KMS-11 (cell line): ENCODE results near the gene SHH.

Source experiments
- H2AFZ ChIP-seq: fragments of 200-600 bp; sonication (generic); 2 replicates; pipeline ENCODE4 v1.6.1; 2016; ENCODE audit warnings: antibody characterized with exemption, mixed run types, low read depth
- H3K27ac ChIP-seq: fragments of 200-600 bp; sonication (generic); 2 replicates; pipeline ENCODE4 v1.6.1; 2016; ENCODE audit warnings: mild to moderate bottlenecking, mixed run types
- H3K27me3 ChIP-seq: fragments of 200-600 bp; sonication (generic); 2 replicates; pipeline ENCODE4 v1.6.1; 2017; ENCODE audit warnings: mild to moderate bottlenecking, low read depth, mixed run types, moderate library complexity; ENCODE audit not compliant: insufficient read depth
- H3K36me3 ChIP-seq: fragments of 200-600 bp; sonication (generic); 2 replicates; pipeline ENCODE4 v1.6.1; 2017; ENCODE audit warnings: mild to moderate bottlenecking, mixed run types; ENCODE audit not compliant: insufficient read depth
- H3K4me1 ChIP-seq: fragments of 200-600 bp; sonication (generic); 2 replicates; pipeline ENCODE4 v1.6.1; 2016; ENCODE audit warnings: mild to moderate bottlenecking, low read depth, mixed run types; ENCODE audit not compliant: poor library complexity, severe bottlenecking
- H3K4me2 ChIP-seq: fragments of 200-600 bp; sonication (generic); 2 replicates; pipeline ENCODE4 v1.7.0; 2016; ENCODE audit warnings: mild to moderate bottlenecking, mixed run types
- H3K4me3 ChIP-seq: fragments of 200-600 bp; sonication (generic); IDR thresholded peaks from 2 replicates; pipeline ENCODE4 v1.6.1; 2017; ENCODE audit warnings: low read depth, low read length, mixed read lengths; ENCODE audit not compliant: insufficient read depth
- H3K79me2 ChIP-seq: fragments of 200-600 bp; sonication (generic); 2 replicates; pipeline ENCODE4 v1.6.1; 2016; ENCODE audit warnings: low read depth, mixed run types; ENCODE audit not compliant: insufficient read depth
- H3K9ac ChIP-seq: fragments of 200-600 bp; sonication (generic); 2 replicates; pipeline ENCODE4 v1.6.1; 2016; ENCODE audit warnings: mild to moderate bottlenecking, mixed run types
- H4K20me1 ChIP-seq: fragments of 200-600 bp; sonication (generic); 2 replicates; pipeline ENCODE4 v1.6.1; 2016; ENCODE audit warnings: mild to moderate bottlenecking, mixed run types; ENCODE audit not compliant: insufficient read depth
- TF ChIP-seq, protein P1 (sequence below): fragments of 200-600 bp; sonication (generic); conservative IDR thresholded peaks from 2 replicates; pipeline ENCODE4 v1.6.1; 2017; ENCODE audit warnings: low read depth, mild to moderate bottlenecking, antibody characterized with exemption, low read length, moderate library complexity, mixed read lengths

The SHH gene

DNA sequence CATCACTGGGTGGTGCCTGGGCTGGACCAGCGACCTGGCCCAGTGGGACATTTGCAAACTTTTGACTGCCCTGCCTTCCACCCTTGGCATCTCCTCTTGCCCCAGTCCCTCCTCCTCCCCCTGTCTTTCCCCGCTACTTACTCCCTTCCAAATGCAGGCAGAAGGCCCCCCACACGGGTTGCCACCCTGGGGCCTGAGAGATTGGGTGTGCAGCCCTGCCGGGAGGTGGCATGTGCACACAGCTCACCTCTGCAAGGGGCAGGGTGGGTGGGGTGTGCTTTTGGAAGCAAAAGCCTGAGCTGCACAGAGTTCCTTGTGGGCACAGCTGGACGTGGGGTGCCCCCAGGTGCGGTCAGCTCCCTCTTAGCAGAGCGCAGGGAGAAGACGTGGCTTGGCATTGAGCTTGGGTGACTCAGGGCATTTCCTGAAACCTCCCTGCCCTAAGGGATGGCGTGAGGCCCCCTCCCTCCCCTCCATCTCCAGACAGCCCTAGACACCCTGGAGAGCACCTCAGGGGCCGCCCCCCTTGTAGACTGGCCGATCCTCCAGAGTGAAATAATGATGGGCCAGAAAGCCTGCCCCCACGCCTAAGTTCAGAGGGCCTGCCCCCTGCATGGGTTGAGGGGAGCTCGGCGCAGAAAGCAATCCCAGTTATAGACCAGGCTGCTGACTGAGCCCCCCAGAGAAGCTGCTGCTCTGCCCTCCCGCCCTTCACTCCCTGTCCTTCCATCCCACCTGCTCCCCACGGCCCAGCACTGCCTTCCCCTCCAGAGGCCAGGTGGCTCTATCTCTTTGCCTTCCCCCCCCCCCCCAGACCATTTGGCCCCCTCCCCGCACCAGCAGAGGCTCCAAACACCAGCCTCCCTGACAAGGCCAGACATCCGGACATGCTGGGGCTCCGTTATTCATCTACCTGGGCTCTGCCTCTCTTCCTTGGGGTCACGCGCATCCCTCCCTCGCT lies 2.3 kb upstream of the SHH start:
- TF ChIP-seq, protein P1, sequence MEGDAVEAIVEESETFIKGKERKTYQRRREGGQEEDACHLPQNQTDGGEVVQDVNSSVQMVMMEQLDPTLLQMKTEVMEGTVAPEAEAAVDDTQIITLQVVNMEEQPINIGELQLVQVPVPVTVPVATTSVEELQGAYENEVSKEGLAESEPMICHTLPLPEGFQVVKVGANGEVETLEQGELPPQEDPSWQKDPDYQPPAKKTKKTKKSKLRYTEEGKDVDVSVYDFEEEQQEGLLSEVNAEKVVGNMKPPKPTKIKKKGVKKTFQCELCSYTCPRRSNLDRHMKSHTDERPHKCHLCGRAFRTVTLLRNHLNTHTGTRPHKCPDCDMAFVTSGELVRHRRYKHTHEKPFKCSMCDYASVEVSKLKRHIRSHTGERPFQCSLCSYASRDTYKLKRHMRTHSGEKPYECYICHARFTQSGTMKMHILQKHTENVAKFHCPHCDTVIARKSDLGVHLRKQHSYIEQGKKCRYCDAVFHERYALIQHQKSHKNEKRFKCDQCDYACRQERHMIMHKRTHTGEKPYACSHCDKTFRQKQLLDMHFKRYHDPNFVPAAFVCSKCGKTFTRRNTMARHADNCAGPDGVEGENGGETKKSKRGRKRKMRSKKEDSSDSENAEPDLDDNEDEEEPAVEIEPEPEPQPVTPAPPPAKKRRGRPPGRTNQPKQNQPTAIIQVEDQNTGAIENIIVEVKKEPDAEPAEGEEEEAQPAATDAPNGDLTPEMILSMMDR: no peak
- Histone ChIP-seq H3K79me2 (no peaks in the 10 kb centered on the region), H3K36me3 (no peaks in the 10 kb centered on the region), H4K20me1 (no peaks in the 10 kb centered on the region), H3K9ac (no peak overlapping the region), H3K27me3 (peaks cover 25% of the 10 kb centered on the region; the same call in 1 of the 2 replicates), H3K4me2 (no peak overlapping the region), H3K4me3 (no peak overlapping the region), H3K27ac (no peak overlapping the region), H2AFZ (no peak overlapping the region), H3K4me1 (peaks cover 4% of the 10 kb centered on the region)

DNA sequence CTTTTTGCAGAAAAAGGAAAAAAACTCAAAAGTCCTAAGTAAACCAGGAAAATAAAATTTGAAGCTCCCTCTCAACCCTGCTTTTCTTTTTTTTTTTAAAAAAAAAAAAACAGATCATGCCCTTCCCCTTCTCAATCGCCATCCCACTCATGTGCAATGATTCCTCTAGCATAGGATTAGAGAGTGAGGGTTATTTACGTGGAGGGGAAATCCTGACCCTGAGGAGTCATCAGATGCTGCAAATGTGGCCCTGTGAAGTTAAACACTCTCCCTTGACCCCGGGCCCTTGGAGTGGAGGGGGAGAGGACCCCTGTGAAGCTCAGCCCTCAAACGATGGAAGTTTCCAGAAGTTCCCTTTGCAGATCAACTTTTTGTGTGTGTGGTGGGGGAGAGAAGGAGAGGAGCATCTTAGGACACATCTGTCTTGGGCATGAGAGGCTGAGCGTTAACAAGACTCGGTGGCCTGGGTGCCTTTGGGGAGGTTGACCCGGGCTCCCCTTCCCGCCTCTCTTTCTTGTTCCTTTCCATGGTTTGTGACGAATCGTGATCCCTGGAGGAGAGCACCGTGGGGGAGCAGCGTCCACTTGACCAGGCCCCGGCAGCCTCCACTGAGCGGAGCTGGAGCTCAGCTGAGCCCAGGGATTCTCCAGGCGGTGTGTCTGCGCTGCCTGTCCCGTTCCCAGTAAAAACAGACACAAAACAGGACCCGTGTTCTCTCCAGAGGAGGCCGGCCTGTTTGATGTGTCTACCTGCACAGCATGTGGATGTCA lies 1.5 kb upstream of the SHH start:
- no peak overlapping the region for H3K4me3 ChIP-seq
- no peak overlapping the region for H3K4me2 ChIP-seq
- H3K9ac ChIP-seq: no peak overlapping the region
- no peaks in the 10 kb centered on the region for H3K36me3 ChIP-seq
- no peaks in the 10 kb centered on the region for H4K20me1 ChIP-seq
- peaks cover 33% of the 10 kb centered on the region for H3K27me3 ChIP-seq
- H3K79me2 ChIP-seq: no peaks in the 10 kb centered on the region
- H3K4me1 ChIP-seq: peaks cover 4% of the 10 kb centered on the region
- TF ChIP-seq, protein P1: no peak
- no peak overlapping the region for H3K27ac ChIP-seq
- H2AFZ ChIP-seq: no peak overlapping the region; the same call in 1 of the 2 replicates

DNA sequence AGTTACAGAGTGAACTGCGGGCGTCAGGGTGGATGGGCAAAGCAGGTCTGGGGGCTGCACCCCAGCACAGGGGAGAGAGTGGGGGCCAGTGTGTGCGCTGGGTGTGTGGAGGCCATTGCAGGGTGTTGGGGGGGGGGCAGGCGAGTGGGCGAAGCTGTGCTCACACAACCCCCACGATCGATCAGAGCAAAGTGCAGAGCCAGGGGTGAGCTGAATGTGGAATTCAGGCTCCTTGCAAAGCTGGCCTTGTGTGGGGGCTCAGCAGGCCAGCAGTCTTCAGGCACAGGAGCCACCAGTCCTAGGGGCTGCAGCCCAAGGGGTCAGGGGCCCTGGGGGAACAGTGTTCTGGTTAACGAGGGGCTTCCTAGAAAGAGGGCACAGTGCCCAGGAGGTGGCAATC lies 862 bp upstream of the SHH start:
- Histone ChIP-seq H3K4me2 (no peak overlapping the region), H2AFZ (no peak overlapping the region), H3K36me3 (no peaks in the 10 kb centered on the region), H3K9ac (no peak overlapping the region), H3K79me2 (no peaks in the 10 kb centered on the region), H3K4me3 (no peak overlapping the region), H4K20me1 (no peaks in the 10 kb centered on the region), H3K27me3 (peaks cover 39% of the 10 kb centered on the region), H3K4me1 (peaks cover 4% of the 10 kb centered on the region), H3K27ac (no peak overlapping the region)
- TF ChIP-seq, protein P1: no peak

DNA sequence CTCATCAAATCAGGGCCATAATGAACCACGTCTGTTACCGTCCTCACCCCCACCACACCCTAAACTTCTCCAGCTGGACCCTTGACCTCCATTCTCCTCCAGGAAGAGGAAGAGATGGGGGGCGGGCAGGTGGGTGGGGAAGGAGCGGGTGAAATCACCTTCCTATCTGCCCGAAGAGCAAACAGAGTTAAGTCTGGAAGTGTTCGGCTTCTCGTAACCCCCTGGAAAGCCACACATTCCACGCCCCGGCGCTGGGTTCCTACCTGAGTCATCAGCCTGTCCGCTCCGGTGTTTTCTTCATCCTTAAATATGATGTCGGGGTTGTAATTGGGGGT lies 736 bp downstream of the SHH start:
- H3K79me2 ChIP-seq: no peaks in the 10 kb centered on the region
- no peak overlapping the region for H3K27ac ChIP-seq
- TF ChIP-seq, protein P1: no peak
- H4K20me1 ChIP-seq: no peaks in the 10 kb centered on the region
- H2AFZ ChIP-seq: no peak overlapping the region
- H3K4me2 ChIP-seq: no peak overlapping the region
- no peak overlapping the region for H3K4me3 ChIP-seq
- H3K27me3 ChIP-seq: peaks cover 52% of the 10 kb centered on the region
- H3K36me3 ChIP-seq: no peaks in the 10 kb centered on the region
- H3K9ac ChIP-seq: no peak overlapping the region
- H3K4me1 ChIP-seq: peaks cover 4% of the 10 kb centered on the region
